RKO (cell line): Measurements from ENCODE around the gene LYSMD2.

Experiments used
- DNase-seq: peaks from one replicate; pipeline ENCODE4 v3.0.0-alpha.2; 2016; ENCODE audit warnings: low spot score

The LYSMD2 gene

GRCh38 chr15:51751697-51752683 is 14.5 kb upstream of the LYSMD2 start:
- peak; percentile 64 for DNase-seq

GRCh38 chr15:51750792-51751696 is 13.6 kb upstream of the LYSMD2 start, which contains the start of gene TMOD2:
Gene TMOD2, plus strand, starts transcription at chr15:51751597. Its CDS starts 14,845 bp downstream, at chr15:51766442.
- peak; percentile 37 for DNase-seq

GRCh38 chr15:51750186-51750585 is 12.7 kb upstream of the LYSMD2 start:
- DNase-seq, result no peak

GRCh38 chr15:51749307-51749706 is 11.9 kb upstream of the LYSMD2 start:
- no peak for DNase-seq

- DNase-seq, result no peak
Measured at GRCh38 chr15:51739061-51739712, 1.7 kb upstream of the LYSMD2 start.

- DNase-seq, result no peak
Measured at GRCh38 chr15:51738553-51738952, 1.1 kb upstream of the LYSMD2 start.

GRCh38 chr15:51736751-51737521 is 519 bp downstream of the LYSMD2 start:
- peak; percentile 53 for DNase-seq

GRCh38 chr15:51736069-51736468 is 1.4 kb downstream of the LYSMD2 start:
- peak; percentile 43 for DNase-seq

- DNase-seq, result no peak
Measured at GRCh38 chr15:51735228-51736010, 2.0 kb downstream of the LYSMD2 start.

- DNase-seq, result no peak
Measured at GRCh38 chr15:51732646-51733045, 4.8 kb downstream of the LYSMD2 start.

GRCh38 chr15:51731549-51732267 is 5.7 kb downstream of the LYSMD2 start:
- DNase-seq, result no peak

- DNase-seq, result peak; percentile 54
Measured at GRCh38 chr15:51727141-51727897, 10.1 kb downstream of the LYSMD2 start.

- DNase-seq, result peak; percentile 73
Measured at GRCh38 chr15:51726302-51727073, 11.0 kb downstream of the LYSMD2 start.

GRCh38 chr15:51724673-51725072 is 12.8 kb downstream of the LYSMD2 start:
- DNase-seq, result no peak

GRCh38 chr15:51724199-51724598 is 13.3 kb downstream of the LYSMD2 start:
- DNase-seq, result no peak

- no peak for DNase-seq
Measured at GRCh38 chr15:51721199-51721960, 16.1 kb downstream of the LYSMD2 start.
